NCI-H748 treated with DMSO at 0.1 percent for 48 hours (cell line): ENCODE results near the gene SCN4A.
"Not testable (repeated sequence)": the region's sequence is repeated elsewhere in the genome, so short reads cannot be mapped to it uniquely, and the experiment has no call there.

ENCODE experiments used
- DNase-seq: peaks from one replicate; lab custom pipeline; 2025; lab: John Stamatoyannopoulos, UW

SCN4A gene

DNA sequence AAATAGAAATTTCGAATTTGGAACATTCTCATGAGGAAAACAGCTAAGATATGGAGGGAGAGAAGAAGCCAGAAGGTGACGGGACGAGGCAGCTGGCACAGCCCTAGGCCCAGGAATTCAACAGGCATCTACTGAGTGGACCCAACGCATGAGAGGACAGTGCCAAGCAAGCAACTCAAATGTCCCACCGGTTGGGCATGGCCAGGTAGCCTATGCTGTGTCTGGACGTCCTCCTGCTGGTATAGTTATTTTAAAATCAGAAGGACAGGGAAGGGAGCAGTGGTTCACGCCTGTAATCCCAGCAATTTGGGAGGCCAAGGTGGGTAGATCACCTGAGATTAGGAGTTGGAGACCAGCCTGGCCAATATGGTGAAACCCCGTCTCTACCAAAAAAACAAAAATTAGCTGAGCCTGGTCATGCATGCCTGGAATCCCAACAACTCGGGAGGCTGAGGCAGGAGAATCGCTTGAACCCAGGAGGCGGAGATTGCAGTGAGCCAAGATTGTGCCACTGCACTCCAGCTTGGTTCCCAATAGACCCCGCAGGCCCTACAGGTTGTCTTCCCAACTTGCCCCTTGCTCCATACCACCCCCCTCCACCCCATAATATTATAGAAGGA, 56.0 kb downstream of the SCN4A start:
- no peak for DNase-seq

GRCh38 chr17:63915753-63916152, 57.0 kb downstream of the SCN4A start:
- not testable (repeated sequence) for DNase-seq

GRCh38 chr17:63914471-63914870, 58.2 kb downstream of the SCN4A start:
- DNase-seq: no peak

DNA sequence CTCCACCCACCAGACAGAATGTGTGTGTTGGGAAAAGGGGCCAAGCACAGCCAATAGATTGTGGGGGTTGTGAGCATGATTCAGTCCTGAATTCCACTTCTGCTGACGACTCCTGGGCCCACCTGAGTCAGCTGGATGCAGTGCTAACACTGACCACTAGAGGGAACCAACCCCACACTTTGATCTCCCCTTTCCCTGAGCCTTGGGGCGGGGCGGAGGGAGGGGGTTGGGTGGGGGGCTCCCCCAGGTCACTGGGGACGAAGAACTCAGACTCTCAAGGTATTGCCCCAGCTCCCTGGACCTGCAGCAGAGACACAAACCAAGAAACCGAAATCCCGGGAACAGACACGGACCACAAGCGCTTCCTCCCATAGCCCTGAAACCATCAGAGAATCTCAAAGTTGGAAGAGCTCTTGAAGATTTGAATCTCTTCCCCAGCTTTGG, 61.0 kb downstream of the SCN4A start:
- DNase-seq: peak; percentile 17

GRCh38 chr17:63911041-63911635, 61.6 kb downstream of the SCN4A start, which contains the start of gene CSHL1:
Gene CSHL1, minus strand, starts transcription at chr17:63911258. Its CDS starts 62 bp downstream, at chr17:63911196.
- no peak for DNase-seq

DNA sequence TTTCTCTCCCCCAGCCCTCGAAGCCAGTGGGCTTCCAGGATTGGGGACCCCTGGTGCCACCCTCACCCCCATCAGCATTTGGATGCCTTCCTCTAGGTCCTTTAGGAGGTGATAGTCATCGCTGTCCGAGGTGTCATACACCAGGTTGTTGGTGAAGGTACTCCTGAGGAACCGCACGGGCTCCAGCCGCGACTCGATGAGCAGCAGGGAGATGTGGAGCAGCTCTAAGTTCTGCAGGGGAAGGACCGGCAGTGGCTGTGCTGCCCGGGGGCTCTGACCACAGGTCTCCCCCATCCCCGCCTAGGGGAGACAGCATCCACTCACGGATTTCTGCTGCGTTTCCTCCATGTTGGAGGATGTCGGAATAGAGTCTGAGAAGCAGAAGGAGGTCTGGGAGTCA, 62.6 kb downstream of the SCN4A start:
- no peak for DNase-seq

- not testable (repeated sequence) for DNase-seq
Measured at GRCh38 chr17:63909586-63909985, 63.1 kb downstream of the SCN4A start.

- DNase-seq: peak; percentile 6
Measured at GRCh38 chr17:63907161-63907778, 65.4 kb downstream of the SCN4A start.

GRCh38 chr17:63904796-63905195, 67.9 kb downstream of the SCN4A start:
- not testable (repeated sequence) for DNase-seq

DNA sequence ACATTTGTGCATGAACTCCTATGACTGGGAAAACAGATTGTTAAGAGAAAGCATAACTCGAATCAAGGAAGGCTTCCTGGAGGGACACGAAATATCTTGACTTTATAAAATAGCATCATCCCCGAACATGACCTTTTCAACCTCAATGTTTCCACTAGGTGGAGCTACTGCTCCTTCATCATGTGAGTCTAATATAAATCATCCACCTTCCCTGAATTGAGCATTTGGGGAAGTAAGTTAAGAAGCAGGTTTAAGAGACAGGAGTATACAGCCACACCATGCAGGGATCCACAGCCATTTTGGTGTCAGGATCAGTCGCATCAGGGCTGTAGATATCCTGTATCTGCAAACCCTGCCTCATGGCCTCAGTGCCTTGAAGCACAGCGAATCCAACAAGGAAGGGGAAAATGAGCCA, 68.9 kb downstream of the SCN4A start:
- DNase-seq: not testable (repeated sequence)

DNA sequence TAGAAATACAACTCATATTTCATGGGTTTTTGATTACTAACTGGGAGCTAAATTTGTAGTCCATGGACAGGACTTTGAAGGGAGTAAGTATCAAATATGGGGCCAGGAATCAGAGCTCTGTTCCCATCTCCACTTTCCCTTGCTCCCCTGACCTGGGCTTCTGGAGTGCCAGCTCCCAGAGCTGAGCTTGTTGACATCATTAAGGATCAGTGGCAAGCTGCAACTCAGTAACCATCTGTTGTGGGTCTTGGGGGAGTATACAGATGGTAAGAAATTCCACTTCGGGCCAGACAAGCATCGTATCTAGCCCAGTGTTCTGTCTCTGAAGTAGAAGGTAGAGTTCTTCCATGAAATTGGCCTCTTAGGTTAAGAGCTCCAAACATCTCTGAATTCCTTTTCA, 70.7 kb downstream of the SCN4A start:
- DNase-seq: not testable (repeated sequence)

GRCh38 chr17:63898899-63899798, 73.6 kb downstream of the SCN4A start:
- DNase-seq: not testable (repeated sequence)

DNA sequence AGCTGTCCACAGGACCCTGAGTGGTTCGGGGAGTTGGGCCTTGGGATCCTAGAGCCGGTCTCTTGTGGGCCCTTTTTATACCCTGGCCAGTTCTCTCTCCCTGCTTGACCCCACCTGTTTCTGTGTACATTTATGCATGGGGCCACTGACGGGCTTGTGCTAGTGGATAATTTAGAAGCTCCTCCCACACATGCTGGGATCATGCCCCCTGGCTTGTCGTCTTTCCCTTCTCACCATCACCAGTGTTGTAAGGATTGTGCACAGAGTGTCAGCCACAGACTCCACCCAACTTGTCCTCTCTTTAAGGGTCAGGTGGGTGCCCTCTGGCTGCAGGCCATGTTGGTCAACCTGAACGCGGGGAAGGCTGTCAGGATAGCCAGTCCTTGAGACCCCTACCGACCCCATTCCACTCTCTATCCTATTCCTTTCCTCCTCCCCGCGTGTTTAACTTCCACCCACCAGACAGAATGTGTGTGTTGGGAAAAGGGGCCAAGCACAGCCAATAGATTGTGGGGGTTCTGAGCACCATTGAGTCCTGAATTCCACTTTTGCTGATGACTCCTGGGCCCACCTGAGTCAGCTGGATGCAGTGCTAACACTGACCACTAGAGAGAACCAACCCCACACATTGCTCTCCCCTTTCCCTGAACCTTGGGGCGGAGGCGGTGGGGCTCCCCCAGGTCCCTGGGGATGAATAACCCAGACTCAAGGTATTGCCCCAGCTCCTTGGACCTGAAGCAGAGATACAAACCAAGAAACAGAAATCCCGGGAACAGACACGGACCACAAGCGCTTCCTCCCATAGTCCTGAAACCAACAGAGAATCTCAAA, 76.0 kb downstream of the SCN4A start, which contains the start of gene CSH1:
TSS of gene CSH1 (minus strand) at position 51 of the 831 bp plus-strand sequence. CDS start 63 bp downstream, outside the sequence.
- DNase-seq: not testable (repeated sequence)

DNA sequence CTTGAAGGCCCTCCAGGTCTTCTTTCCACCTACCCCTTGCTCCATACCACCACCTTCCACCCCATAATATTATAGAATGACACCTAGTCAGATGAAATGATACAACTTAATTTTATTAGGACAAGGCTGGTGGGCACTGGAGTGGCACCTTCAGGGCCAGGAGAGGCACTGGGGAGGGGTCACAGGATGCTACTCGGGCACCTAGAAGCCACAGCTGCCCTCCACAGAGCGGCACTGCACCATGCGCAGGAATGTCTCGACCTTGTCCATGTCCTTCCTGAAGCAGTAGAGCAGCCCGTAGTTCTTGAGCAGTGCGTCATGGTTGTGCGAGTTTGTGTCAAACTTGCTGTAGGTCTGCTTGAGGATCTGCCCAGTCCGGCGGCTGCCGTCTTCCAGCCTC, 77.9 kb downstream of the SCN4A start:
- not testable (repeated sequence) for DNase-seq

DNA sequence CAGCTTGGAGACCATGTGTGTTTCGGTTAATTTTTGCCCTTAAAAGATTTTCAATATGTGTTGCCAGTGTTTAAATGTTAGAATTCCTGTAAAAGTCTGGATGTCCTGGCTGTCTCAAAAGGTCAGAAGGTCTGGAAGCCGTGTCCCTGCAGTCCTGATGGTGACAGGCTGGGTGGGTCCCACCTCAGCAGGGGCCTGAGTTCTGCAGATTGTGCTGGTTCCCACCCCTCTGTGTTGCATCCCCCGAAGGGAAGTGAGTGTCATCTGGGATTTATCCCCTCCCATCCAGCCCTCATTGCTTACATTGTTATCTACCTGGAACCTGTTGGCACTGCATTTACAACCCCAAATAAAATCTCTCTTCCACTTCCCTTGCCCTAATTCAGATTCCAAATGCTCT, 78.7 kb downstream of the SCN4A start:
- DNase-seq: not testable (repeated sequence)

DNA sequence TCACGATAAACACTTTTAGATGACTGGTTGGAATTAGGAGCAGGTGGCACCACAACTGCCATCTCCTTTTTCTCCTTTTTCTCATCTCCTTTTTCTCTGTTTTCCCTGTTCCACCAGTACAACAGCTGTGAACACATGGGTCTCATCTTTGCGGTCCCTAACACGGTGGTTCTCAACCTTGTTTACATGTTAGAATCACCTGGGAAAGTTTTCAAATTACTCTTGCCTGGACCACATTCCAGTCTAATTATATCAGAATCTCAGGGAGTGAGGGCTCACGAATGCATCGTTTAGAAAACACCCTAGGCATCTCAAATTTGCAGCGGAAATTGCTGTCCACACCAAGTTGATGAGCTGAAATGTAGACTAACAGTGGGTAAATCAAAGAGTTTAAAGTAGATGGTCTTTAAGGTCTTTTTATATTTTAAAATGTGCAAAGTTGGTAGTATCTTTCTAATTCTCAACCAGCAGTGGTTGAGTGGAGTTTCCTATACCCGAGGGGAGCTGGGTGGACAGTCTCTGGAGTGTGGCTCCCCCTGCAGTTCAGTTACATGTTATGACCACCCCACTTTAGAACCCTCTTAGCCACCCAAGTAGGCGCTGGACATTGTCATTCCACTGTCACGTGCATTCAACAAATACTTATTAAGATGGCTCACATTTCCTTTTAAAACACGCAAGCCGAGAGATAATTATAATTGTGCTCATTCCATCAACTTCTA, 80.2 kb downstream of the SCN4A start:
- DNase-seq: not testable (repeated sequence)

GRCh38 chr17:63889026-63889848, 83.5 kb downstream of the SCN4A start:
- not testable (repeated sequence) for DNase-seq
